Gastroesophageal sphincter (tissue), 3 donors: ENCODE measurements around the gene DHX58.

Experiments used
- CTCF ChIP-seq, 4 experiments: fragments of 200-600 bp in 2 of 4; fragments of 450-650 bp in 2 of 4; sonication (generic) in 1 of 4; IDR thresholded peaks; one replicate each; pipeline ENCODE4 v1.5.1; 2017 to 2019; ENCODE audit warnings: antibody characterized with exemption in 4 of 4, mild to moderate bottlenecking in 2 of 4, moderate library complexity in 2 of 4
- POLR2A ChIP-seq, 2 donors: fragments of 450-650 bp; IDR thresholded peaks; one replicate each; pipeline ENCODE4 v1.6.1; 2017; ENCODE audit warnings: antibody characterized with exemption in 2 of 2, mild to moderate bottlenecking in 2 of 2, moderate library complexity in 1 of 2
- POLR2AphosphoS5 ChIP-seq: sonication (generic); formaldehyde crosslinking; IDR thresholded peaks from one replicate; pipeline ENCODE4 v1.6.1; 2017; ENCODE audit warnings: antibody characterized with exemption

DNA sequence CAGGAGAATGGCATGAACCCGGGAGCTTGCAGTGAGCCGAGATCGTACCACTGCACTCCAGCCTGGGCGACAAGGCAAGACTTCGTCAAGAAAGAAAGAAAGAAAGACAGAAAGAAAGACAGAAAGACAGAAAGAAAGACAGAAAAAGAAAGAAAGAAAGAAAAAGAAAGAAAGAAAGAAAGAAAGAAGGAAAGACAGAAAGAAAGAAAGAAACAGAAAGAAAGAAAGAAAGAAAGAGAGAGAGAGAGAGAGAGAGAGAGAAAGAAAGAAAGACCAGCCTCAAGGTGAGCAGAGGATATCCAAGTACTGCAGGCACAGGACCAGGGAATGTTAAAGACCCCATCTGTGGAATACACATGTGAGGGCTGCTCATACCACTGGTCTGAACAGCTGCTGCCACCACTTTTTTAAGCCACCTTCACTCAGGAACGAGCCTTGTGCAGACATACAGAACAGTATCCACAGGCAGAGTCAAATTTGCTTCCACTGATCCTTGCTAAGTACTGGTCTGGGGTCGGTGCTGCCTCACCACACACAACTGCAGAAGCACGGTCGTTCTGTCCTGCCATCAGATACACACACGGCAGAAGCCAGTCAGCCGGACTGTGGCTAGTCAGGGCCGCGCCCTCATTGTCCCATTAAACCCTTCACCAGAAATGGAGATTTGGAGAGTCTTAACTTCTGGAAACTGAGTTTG is 34.5 kb upstream of the DHX58 start:
- TF ChIP-seq CTCF (IDR thresholded peaks at IDR 0.05) (no peak), POLR2AphosphoS5 (no peak), POLR2A (IDR thresholded peaks at IDR 0.05) (no peak)
